HG03558 (cell line): ENCODE results near the gene SENP5.

ENCODE experiments used
- ATAC-seq: cut with Tn5 transposase; IDR thresholded peaks from one replicate; pipeline ENCODE4 v1.9.1; 2021; ENCODE audit warnings: moderate number of reproducible peaks; ENCODE audit not compliant: unreplicated experiment; ENCODE audit errors: extremely low read depth

SENP5 gene

DNA sequence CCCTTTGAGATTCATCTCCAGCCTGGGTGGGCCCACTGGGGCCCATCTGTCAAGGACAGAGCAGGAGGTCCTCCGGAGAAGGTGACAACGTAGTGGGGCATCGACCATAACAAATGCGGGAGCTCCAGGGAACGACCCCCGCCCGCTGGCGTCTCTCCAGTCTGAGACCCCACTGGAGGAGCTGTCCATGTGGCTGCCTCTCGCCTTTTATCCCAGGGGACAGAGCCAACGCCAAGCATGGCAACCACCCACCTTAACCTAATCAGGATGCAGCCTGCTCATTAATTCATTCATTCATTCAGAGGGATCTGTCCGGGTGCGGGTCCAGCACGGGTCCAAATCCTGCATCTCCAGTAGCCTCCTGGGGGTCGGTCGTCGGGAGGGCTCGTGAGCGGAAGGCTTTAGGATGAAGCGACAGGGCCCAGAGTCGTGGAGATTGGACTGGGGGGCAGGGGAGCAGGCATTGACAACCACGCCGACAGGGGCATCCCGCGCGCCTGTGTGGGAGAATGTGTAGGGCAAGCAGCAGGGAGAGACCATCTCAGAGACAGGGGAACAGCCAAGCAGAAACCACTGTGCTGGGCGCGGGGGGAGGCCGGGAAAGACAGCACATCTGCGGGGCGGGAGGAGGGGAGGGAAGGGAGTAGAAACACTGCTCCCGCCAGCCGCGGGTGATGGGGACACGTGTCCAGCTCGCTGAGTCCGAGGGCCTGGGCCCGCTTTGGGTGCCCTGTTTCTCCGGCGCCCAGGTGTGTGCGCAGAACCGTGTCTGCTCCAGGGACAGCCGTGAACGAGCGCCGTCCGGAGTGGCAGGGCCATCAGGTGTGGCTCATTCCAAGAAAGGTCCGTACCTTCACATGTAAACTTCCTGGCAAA is 99.0 kb downstream of the SENP5 start:
- no peak for ATAC-seq

DNA sequence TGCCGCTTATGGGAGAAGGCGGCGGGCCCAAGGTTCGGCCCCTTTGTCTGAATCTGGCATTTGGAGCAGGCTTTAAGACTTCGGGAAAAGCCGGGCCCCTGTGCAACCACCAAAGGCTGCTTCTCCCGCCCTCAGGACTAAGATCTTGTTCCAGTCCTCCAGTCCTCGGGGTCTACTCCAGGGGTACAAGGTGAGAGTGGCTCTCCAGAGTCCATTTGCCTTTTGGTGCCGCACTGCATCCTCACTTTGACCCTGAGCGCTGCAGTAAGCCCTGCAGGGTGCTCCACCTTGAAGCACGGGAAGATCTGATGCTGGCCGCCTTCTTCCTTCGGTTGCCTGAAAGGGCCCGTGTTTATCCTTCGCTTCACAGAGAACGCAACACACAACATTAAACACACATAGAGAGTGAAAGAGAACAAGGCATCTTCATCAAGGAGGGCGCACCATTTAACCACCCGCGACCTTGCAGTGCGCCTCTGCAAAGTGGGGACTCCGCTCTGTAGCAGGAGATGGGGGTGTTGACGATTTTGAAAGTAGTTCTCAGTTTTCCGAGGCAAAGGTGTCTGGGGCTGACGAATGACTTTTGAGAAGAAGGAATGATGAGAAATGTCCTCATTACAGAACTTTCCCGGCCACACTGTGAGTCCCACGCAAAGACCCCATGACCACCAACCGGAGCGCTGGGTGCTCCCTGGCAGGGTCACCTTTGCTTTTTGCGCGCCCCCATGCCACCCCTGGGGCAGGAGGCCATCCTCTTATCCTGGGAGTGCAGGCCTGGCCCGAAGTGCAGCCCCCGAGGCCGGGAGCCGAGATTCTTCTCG is 99.9 kb downstream of the SENP5 start:
- no peak for ATAC-seq

DNA sequence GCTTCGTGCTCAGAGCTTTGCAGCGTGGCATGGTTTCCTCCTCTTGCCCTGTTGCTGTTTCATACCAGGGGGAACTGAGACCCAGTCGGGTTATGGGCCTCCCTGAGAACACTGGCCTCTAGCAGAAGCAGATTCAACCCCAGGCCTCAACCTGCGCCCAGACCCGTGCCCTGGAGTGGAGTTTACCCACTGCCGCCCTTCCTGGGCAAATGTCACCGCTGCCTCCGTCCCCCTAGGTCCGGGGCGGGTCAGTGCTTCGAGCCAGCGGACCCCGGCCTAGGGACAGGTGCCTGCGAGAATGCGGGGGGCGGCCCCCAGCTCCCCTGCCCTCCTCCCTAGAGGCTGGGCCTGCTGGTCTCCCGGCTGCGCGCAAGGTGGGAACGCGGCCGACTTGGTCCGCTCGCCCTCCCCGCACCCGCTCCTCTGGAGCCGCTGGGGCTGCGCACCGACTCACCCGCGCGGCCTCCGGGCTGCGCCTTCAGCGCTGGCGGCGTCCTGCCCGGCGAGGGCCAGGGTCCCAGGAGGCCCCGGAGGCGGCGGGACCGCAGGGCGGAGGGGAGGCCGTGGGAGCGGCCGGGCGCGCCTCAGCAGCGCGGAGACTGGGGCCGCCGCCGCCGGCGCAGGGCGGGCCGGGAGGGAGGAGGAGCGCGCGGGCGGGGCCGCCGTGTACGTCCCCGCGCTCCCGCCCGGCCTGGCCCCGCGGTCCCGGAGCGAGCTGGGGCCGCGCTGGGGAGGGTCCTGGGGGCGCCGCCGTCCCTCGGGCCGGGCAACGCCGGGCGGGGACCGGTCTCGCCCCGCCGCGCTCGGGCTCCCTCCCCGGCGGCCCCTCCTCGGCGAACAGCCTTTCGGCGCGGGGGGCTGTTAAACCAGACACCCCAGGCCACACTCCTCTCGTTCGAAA is 100.8 kb downstream of the SENP5 start, which contains the start of gene PIGZ:
TSS of gene PIGZ (minus strand) at position 601 of the 901 bp plus-strand sequence. CDS start 16,802 bp downstream, outside the sequence.
- peak; percentile 26 for ATAC-seq

DNA sequence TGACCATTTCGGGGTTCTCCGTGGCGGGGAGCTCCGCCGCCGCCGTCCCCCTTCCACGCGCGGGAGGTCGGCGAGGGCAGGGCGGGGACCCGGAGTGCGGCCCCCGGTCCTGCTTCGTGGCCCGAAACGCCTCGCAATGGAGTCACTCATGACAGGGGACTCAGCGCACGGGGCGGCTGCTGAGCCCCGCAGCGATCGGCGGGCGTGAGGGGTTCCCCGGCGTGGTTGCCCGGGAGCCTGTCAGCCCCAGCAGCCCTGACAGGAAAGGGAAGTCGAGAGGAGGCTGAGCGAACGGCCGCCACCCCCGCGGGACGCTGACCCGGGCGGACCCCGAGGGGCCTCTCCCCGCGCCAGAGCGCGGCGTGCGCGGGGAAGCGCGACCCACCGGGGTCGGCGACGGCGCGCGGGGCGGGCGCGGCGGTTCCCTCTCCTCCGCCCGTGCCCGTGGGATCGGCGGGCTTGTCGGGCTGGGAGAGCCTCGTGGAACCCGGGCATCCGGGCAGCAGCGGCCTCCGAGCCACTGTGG is 101.5 kb downstream of the SENP5 start:
- ATAC-seq, result peak; percentile 12

DNA sequence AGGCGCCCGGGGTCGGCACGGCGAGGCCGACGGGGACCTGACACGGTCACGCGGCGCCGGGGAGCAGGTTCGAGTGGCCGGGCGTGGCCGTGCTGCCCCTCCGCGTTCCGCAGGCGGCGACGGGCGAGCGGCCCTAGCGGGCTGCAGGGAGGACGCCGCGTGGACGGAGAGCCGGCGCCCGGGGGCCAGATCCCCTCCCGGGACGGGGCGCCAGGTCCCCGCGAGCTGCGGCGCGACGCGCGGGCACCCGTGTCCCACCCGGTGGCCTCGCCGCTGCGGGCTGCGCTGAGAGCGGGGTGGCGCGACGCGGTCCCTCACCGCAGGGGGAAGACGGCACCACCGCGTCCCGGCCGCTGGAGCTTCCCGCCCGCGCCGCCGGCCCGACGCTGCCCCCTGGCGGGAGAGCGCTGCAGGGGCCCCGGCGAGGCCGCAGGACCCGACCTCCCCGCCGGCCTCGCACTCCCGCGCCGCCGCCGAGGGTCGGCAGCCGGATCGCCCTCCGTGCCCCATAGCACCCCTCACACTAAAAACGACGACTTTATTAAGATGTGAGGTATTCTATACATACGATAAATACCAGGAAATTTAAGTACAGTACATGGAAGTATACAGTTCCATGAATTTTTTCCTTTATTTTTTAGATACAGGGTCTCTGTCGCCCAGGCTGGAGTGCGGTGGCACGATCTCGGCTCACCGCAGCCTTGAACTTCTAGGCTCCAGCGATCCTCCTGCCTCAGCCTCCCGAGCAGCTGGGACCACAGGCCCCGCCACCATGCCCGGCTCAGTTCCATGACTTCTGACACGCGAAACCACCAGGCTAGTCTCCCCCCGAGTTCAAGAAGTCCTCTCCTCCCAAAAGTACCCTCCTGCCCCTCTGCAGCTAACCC is 102.2 kb downstream of the SENP5 start:
- ATAC-seq, result peak; percentile 45

DNA sequence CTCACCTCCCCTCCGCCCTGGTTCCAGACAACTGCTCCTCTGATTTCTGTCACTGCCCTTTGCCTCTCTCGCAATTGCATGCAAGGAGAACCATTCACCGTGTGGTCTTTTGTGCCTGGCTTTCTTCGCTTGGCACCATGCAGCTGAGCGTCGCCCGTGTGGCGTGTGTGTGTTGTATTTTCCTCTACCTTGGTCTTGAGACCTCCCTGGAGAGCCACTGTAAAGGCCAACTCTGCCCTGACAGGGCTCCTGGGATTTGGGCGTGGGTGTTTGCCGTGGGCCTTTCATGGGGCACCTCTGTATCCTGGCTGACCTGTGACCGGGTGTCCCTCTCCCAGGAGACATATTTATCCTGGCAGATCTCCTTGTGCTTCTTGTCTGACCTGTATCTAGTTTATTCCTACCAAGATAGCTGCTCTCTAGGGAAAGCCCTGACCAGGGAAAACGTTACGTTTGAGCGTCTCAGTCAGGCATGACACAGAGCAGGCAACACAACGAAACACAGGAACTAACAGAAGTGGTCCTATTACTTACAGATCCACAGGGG is 102.9 kb downstream of the SENP5 start:
- ATAC-seq, result no peak

DNA sequence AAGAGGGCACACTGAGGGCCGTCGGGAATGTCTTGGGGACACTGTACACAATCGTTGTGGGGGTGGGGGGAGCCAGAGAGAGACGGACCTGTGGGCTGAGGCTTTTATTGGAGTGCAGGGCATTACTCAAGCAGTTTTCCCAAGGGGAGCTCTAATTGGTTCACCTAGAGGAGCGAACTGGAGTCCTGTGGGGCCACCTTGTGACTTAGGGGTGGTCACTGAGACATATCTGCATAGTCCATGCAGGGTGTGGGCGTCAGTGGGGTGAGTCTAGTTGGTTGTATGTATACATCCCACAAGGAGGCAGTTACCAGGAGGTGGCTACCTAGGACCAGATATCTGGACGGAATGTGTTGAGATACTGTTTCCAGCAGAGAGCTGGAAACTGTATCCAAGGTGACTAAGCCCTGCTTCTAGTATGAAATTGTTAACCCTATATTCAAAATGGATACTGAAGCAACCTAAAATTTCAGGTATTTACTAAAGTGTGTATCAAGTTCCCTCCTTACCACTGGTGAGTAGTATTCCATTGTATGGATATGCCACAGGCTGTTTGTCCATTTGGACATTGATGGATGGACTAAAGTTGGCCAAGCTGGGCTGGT is 103.5 kb downstream of the SENP5 start:
- no peak for ATAC-seq

DNA sequence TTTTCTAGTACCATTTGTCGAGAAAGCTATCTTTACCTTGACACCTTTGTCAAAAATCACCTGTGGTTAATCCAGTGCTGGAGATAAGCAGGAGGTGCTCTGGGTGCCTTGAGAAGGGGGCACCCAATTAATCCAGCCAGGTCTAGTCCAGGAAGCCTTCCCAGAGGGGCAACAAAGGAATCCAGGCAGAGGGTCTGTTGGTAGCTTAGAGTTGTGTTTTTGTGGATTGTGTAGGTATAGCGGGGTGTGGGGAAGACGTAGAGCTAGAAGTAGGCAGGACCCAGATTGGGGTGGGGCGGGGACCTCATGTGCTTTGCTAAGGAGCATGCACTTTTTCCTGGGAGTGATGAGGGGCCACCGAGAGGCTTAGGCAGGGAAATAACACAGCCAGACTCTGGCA is 106.9 kb downstream of the SENP5 start:
- no peak for ATAC-seq

DNA sequence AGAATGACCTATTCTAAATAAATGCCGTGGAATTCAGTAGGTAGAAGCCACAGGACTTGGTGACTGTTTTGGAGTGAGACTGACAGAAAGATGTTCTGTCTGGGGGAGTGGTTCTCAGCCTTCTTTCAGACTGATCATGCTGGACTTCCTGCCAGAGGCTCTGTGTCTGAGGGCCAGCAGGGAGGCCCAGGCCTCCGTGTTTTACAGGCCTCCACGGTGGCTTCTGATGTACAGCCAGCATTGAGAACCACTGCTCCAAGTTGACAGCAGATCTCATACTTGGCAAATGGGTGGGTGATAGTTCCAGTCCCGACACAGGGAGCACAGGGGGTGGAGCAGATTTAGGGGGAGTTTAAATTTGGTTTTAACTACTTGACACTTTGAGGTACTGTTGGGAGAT is 107.6 kb downstream of the SENP5 start:
- ATAC-seq, result no peak

DNA sequence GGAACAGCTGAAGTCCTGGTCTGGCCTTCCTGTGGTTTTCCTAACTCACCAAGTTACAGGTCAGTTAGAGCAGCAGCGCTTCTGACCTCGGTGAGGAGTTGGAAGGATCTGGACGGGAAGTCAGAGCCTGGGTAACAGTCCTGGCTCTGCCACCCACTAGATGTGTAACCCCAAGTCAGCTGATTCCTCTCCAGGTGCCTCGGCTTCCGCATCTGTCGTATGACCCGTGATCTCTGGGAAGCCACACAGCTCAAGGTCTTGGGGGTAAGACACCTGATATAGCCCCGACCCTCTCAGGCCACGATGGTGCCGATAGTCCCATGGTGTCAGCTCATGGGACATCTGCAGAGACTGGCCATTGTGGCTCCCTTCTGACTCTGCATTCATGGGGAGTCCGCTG is 109.2 kb downstream of the SENP5 start:
- no peak for ATAC-seq

DNA sequence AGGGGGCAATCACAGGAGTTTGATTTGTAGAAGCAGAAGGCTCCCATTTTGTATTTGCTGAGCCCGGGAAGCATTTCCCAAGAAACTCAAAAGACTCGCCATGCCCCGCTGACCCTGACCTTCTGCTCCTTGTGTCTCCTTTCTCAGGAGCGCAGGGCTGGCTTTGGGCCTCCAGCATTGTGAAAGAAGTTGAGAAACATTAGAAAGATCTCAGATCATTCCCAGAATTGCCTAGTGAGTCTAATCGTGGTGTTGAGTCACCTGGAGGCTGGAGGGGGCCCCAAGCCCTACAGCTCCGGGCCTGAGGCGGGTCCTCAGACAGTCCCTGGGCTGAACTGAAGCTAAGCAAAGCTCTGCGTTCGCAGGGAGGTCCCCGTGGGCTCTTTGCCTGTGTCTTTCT is 111.8 kb downstream of the SENP5 start:
- no peak for ATAC-seq

DNA sequence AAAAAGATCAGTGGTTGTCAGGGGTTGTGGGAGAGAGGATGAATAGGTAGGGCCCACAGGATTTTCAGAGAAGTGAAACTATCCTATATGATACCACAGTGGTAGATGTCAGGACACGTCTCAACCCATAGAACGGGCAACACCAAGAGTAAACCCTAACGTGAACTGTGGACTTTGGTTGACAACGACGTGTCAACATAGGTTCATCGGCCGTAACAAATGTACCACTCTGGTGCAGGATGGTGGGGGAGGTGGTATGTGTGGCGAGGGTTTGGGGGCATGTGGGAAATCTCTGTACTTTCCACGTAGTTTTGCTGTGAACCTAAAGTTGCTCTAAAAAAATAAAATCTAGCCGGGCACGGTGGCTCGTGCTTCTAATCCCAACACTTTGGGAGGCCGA is 113.9 kb downstream of the SENP5 start:
- ATAC-seq, result no peak

DNA sequence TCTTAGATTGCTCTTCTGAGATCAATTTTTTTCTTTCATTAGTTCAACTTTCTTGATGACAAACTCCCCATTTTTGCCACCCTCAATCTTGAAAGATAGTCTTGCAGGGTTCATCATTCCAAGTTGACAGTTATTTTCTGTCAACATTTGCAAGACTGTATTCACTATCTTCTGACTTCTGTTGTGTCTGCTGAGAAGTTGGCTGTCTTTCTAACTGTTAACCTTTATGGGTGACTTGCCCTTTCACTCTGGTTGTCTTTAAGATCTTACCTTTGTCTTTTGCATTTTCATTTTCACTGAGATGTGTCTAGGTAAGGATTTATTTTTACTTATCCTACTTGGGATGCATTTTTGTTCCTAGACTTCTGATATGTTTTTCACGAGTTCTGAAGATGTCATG is 115.5 kb downstream of the SENP5 start:
- no peak for ATAC-seq
